GM18502 (cell line): ENCODE results near the gene NEDD8.
"Not testable (repeated sequence)": the region's sequence is repeated elsewhere in the genome, so short reads cannot be mapped to it uniquely, and the experiment has no call there.

Experiments
- ATAC-seq: cut with Tn5 transposase; IDR thresholded peaks from one replicate; pipeline ENCODE4 v1.9.1; 2021; ENCODE audit warnings: mild to moderate bottlenecking; ENCODE audit not compliant: unreplicated experiment, poor library complexity

NEDD8 gene

GRCh38 chr14:24203249-24203886 lies 28.8 kb downstream of the NEDD8 start:
- ATAC-seq: not testable (repeated sequence)

- not testable (repeated sequence) for ATAC-seq
Observed at GRCh38 chr14:24202538-24202937, 29.6 kb downstream of the NEDD8 start.

- ATAC-seq: no peak
Observed at GRCh38 chr14:24198814-24199524, 33.2 kb downstream of the NEDD8 start.

- ATAC-seq: no peak
Observed at GRCh38 chr14:24197056-24197450, 35.1 kb downstream of the NEDD8 start.

GRCh38 chr14:24196071-24197055 lies 35.8 kb downstream of the NEDD8 start:
- peak; percentile 13 for ATAC-seq

GRCh38 chr14:24195186-24196070 lies 36.7 kb downstream of the NEDD8 start, which contains the start of gene TM9SF1:
Gene TM9SF1 (minus strand): TSS chr14:24195441. CDS start chr14:24195019, 422 bp downstream.
- peak; percentile 87 for ATAC-seq

GRCh38 chr14:24194873-24195185 lies 37.3 kb downstream of the NEDD8 start:
- ATAC-seq: no peak

GRCh38 chr14:24194186-24194872 lies 37.8 kb downstream of the NEDD8 start:
- no peak for ATAC-seq

- no peak for ATAC-seq
Observed at GRCh38 chr14:24192933-24193332, 39.2 kb downstream of the NEDD8 start.

- no peak for ATAC-seq
Observed at GRCh38 chr14:24190416-24190815, 41.8 kb downstream of the NEDD8 start.

GRCh38 chr14:24189460-24189859 lies 42.7 kb downstream of the NEDD8 start:
- ATAC-seq: no peak

- no peak for ATAC-seq
Observed at GRCh38 chr14:24189059-24189375, 43.1 kb downstream of the NEDD8 start.

GRCh38 chr14:24188251-24189058 lies 43.7 kb downstream of the NEDD8 start, which contains the start of gene IPO4:
Gene IPO4 (minus strand): TSS chr14:24188816. CDS start chr14:24188787, 29 bp downstream.
- peak; percentile 84 for ATAC-seq

GRCh38 chr14:24187539-24187915 lies 44.6 kb downstream of the NEDD8 start:
- no peak for ATAC-seq

GRCh38 chr14:24186831-24187538 lies 45.2 kb downstream of the NEDD8 start:
- no peak for ATAC-seq

- ATAC-seq: no peak
Observed at GRCh38 chr14:24185741-24186140, 46.4 kb downstream of the NEDD8 start.

- no peak for ATAC-seq
Observed at GRCh38 chr14:24185026-24185425, 47.1 kb downstream of the NEDD8 start.
